GF-D8 (cell line): ENCODE data around the gene MCRIP1.

Experiments used
- DNase-seq: peaks from one replicate; lab custom pipeline; 2025; lab: John Stamatoyannopoulos, UW

MCRIP1 gene

GRCh38 chr17:81819708-81820107 is 13.4 kb downstream of the MCRIP1 start:
- no peak for DNase-seq

GRCh38 chr17:81817758-81818147 is 15.3 kb downstream of the MCRIP1 start:
- no peak for DNase-seq

DNA sequence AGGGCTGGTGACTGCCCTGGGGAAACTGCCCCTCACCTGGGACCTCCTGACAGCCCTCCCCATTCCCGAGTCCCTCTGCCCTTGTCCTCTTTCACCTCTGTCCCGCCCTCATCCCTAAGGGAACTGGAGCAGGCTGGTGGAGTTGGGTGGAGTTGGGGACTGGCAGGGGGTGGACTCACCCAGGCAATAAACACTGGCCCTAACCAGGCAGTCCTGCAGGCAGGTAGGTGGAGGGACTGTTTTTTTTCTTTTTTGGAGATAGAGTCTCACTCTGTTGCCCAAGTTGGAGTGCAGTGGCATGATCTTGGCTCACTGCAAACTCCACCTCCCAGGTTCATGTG is 17.5 kb downstream of the MCRIP1 start:
- DNase-seq, result no peak

GRCh38 chr17:81814748-81815645 is 18.1 kb downstream of the MCRIP1 start:
- DNase-seq, result no peak

DNA sequence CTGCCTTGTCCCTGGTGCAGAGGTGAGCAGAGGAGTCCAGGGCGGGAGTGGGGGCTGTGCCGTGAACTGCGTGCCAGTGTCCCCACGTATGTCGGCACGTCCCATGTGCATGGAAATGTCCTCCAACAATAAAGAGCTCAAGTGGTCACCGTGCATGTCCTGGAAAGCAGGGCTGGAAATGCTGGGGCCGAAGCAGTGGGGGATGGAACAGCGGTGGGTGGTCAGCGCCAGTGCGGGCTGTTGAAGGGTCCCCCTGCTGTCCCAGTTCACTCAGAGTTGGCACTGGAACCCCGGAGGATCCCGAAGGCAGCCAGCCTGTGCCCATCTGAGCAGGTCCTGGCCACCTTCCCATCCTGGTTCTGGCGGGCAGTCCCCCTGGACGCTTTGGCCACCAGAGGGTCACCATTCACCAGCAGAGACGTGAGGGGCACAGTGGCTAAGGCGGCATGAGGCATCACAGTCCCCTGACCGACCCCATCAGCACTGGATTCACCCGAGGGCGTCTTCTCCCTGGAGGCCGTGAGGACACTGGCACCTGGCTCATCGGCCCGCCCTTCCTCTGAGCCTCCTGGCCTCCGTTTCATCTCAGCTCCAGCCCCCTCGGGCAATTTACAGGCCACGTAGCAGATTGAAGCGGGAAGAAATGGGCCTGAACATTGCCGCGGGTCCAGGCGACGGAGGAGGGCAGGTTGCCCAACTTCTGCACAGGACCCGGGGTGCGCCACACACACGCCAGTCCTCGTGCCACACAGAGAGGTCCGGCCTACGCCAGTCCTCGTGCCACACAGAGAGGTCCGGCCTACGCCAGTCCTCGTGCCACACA is 19.0 kb downstream of the MCRIP1 start:
- DNase-seq, result no peak

DNA sequence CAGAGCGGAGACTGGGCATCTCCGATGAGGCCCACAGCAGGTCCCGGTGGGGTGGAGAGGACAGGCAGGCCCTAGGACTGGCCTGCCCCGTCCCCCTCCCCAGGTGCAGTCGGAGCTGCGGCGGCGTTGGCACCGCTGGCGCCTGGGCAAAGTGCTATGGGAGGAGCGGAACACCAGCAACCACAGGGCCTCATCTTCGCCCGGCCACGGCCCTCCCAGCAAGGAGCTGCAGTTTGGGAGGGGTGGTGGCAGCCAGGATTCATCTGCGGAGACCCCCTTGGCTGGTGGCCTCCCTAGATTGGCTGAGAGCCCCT is 19.8 kb downstream of the MCRIP1 start:
- DNase-seq, result no peak

DNA sequence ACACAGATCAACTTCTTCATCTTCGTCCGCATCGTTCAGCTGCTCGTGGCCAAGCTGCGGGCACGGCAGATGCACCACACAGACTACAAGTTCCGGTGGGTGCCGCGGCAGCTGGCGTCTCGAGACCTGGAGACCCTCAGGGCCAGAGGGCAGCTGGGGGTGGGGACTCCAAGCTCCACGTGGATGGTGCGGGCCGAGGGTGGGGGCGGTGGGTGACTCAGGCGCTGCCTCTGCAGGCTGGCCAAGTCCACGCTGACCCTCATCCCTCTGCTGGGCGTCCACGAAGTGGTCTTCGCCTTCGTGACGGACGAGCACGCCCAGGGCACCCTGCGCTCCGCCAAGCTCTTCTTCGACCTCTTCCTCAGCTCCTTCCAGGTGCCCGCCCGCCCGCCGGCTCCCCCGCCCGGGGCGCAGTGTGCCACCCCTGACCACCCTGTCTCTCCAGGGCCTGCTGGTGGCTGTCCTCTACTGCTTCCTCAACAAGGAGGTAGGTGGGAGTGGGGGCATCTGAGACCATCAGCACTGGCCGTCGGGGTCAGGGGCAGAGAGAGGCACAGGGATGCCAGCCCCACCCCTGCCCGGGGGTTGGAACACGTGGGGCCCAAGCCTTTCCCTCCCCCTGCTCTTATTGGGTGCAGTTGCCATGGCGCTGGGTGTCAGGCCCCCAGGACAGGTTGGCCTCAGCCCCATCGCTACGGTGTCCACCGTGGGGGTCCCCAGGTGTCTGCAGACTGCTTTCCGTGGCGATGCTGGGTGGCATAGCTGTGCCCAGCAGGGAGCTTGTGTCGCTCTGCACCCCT is 20.3 kb downstream of the MCRIP1 start:
- no peak for DNase-seq

GRCh38 chr17:81811705-81812570 is 21.2 kb downstream of the MCRIP1 start:
- DNase-seq, result no peak

- no peak for DNase-seq
Measured at GRCh38 chr17:81810892-81811704, 22.0 kb downstream of the MCRIP1 start.

DNA sequence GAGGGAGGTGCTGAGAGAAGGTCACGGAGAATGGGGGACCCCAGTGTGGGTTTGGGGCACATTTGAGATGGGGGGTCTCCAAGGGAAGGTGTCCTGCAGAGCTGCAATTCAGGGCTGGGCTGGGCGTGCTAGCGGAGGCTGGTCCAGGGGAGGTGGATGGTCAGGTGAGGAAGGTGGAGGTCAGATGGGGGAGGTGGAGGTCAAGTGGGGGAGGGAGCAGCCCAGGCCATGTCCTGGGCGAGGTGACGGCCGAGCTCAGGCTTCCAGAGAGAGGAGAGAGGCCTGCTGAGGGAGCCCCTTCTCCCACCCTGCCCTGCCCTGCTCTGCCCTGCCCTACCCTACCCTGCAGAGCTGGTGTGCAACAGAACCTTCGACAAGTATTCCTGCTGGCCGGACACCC is 22.6 kb downstream of the MCRIP1 start:
- no peak for DNase-seq

DNA sequence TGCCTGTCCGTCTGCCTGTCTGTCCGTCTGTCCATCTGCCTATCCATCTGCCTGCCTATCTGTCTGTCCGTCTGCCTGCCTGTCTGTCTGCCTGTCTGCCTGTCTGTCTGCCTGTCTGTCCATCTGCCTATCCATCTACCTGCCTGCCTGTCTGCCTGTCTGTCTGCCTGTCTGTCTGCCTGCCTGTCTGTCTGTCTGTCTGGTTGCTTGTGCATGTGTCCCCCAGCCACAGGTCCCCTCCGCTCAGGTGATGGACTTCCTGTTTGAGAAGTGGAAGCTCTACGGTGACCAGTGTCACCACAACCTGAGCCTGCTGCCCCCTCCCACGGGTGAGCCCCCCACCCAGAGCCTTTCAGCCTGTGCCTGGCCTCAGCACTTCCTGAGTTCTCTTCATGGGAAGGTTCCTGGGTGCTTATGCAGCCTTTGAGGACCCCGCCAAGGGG is 23.5 kb downstream of the MCRIP1 start:
- no peak for DNase-seq

DNA sequence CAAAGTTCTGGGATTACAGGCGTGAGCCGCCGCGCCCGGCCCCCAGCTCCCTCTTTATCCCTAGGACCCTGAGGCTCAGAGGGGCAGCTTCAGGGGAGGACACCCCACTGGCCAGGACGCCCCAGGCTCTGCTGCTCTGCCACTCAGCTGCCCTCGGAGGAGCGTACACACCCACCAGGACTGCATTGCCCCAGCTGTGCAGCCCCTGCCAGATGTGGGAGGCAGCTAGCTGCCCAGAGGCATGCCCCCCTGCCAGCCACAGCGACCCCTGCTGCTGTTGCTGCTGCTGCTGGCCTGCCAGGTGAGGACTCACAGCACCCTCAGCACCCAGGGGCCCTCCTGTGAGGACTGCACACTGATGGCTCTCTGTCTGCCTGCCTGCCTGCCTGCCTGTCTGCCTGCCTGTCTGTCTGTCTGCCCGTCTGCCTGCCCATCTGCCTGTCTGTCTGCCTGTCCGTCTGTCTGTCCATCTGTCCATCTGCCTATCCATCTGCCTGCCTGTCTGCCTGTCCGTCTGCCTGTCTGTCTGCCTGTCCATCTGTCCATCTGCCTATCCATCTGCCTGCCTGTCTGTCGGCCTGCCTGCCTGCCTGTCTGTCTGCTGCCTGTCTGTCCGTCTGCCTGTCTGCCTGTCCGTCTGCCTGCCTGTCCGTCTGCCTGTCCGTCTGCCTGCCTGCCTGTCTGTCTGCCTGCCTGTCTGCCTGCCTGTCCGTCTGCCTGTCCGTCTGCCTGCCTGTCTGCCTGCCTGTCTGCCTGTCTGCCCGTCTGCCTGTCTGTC is 24.1 kb downstream of the MCRIP1 start:
- DNase-seq, result no peak

- no peak for DNase-seq
Measured at GRCh38 chr17:81807839-81808238, 25.3 kb downstream of the MCRIP1 start.

GRCh38 chr17:81807210-81807719 is 25.8 kb downstream of the MCRIP1 start:
- no peak for DNase-seq

GRCh38 chr17:81806461-81807209 is 26.5 kb downstream of the MCRIP1 start:
- no peak for DNase-seq

DNA sequence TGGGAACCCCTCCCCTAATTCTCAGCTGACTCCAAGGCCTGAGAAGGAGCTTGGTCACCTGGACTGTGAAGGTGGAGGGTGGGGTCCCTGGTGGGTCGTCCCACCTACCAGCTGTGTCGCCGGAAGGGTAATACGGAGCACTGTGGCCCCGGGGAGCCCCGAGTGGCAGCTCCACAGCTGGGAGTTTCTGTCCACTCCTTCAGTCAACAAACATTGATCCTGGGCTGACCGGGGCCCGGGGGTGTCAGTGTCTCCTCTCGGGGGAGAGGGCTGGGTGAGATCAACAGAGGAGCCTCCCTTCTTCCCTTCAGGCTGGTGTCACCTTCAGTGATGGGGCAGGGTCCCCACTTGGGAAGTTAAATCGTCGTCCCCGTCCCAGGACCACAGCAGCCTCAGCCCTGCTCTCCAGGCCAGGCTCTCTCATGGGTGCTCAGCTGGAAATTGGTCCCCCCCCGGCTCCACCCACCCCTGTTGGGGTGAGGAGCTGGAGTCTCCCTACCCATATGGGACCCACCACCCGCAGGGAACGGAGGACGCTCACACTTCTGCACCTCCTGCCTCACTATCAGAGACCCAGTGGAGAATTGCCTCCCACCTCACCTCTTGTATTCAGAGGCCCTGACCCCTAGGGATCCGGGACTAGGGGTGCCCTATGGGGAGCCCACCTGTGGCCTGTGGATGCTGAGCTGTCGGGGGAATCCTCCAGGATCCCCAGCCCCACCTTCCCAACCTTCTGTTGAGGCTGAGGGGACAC is 27.2 kb downstream of the MCRIP1 start:
- DNase-seq, result no peak

- no peak for DNase-seq
Measured at GRCh38 chr17:81804559-81805399, 28.3 kb downstream of the MCRIP1 start.
